Omental fat pad (tissue), 4 donors: ENCODE results near the gene NAB2. TPM values are rescaled to one million over a fixed set of nuclear protein-coding genes. Genes with fewer than 3 reads are reported as not detected.

Source experiments
- ATAC-seq: fragments of 150-250 bp; one replicate; pipeline ENCODE4 v1.9.1; 2016; ENCODE audit warnings: mild to moderate bottlenecking, moderate library complexity; ENCODE audit not compliant: low FRiP score
- DNase-seq: peaks from one replicate; pipeline ENCODE4 v3.0.0-alpha.2; 2019; ENCODE audit warnings: low spot score
- total RNA-seq, 4 donors: library from RNA; depleted of rRNA; stranded (reverse); fragments of >200 nt; gene quantifications; one replicate each; pipeline ENCODE4 v1.1.0, GENCODE V29; 2016
- TF ChIP-seq, protein P1 (sequence below), 3 donors: fragments of 450-650 bp; IDR thresholded peaks; one replicate each; pipeline ENCODE4 v1.5.1; 2016 to 2017; ENCODE audit warnings: antibody characterized with exemption in 3 of 3, mild to moderate bottlenecking in 3 of 3, moderate library complexity in 2 of 3

Gene NAB2
- total RNA-seq, 4 donors from 2014 or later: 15.1 to 24.7 (median 18.1) TPM

- TF ChIP-seq, protein P1, sequence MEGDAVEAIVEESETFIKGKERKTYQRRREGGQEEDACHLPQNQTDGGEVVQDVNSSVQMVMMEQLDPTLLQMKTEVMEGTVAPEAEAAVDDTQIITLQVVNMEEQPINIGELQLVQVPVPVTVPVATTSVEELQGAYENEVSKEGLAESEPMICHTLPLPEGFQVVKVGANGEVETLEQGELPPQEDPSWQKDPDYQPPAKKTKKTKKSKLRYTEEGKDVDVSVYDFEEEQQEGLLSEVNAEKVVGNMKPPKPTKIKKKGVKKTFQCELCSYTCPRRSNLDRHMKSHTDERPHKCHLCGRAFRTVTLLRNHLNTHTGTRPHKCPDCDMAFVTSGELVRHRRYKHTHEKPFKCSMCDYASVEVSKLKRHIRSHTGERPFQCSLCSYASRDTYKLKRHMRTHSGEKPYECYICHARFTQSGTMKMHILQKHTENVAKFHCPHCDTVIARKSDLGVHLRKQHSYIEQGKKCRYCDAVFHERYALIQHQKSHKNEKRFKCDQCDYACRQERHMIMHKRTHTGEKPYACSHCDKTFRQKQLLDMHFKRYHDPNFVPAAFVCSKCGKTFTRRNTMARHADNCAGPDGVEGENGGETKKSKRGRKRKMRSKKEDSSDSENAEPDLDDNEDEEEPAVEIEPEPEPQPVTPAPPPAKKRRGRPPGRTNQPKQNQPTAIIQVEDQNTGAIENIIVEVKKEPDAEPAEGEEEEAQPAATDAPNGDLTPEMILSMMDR (IDR thresholded peaks at IDR 0.05): no peak
- ATAC-seq (no peak), DNase-seq (no peak)
These were observed 20.5 kb downstream of the NAB2 start for GRCh38 chr12:57109207-57110103.

DNA sequence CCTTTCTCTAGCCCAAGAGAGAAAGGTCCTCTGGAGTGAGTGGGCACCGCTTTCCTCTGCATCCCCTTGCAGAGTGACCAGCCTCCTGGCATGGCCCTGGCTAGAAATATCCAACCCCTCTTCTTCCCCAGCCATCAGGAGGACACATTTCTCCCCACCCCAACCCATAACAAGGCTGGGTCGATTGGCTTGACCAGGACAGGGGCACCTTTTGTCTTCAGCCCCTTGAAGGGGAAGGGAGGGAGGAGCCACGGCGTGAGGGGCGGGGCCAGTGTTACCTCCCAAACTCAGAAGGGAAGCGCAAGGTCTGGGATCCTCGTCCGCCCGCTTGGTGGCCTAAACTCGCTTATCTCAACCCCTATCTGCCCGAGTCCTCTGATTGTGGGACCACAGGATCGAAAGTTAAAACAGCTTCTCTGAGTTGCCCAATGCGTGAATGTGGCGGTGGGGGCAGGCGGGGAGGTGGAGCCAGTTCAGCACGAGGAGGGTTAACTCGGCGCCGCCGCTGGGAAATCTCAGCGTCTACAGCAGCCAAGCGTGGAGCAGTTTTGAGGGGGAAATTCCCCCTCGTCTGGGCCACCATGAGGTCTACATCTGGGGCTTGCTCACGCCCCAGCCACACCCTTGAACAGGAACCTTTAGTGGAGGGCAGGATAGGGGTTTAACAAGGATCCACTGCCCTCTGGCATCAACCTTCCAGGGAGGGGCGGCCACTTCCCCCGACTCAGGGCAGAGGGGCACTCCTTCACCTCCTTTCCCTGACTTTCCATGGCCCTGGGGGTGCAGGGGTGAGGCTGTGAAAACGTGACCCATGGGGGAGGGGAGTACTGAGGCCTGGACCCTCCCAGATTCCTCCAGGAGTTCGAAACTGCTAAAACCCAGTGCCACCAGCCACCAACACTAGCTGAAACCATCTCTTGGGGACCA, 21.5 kb downstream of the NAB2 start:
- no peak for DNase-seq
- ATAC-seq: peak; percentile 24
- TF ChIP-seq, protein P1 (IDR thresholded peaks at IDR 0.05): no peak

GRCh38 chr12:57111031-57111734, 22.3 kb downstream of the NAB2 start, which contains the start of gene STAT6:
Gene STAT6, minus strand, starts transcription at chr12:57111362. Its CDS starts 3,084 bp downstream, at chr12:57108278.
- TF ChIP-seq, protein P1 (IDR thresholded peaks at IDR 0.05): no peak
- DNase-seq: peak; percentile 62
- peak; percentile 50 for ATAC-seq

DNA sequence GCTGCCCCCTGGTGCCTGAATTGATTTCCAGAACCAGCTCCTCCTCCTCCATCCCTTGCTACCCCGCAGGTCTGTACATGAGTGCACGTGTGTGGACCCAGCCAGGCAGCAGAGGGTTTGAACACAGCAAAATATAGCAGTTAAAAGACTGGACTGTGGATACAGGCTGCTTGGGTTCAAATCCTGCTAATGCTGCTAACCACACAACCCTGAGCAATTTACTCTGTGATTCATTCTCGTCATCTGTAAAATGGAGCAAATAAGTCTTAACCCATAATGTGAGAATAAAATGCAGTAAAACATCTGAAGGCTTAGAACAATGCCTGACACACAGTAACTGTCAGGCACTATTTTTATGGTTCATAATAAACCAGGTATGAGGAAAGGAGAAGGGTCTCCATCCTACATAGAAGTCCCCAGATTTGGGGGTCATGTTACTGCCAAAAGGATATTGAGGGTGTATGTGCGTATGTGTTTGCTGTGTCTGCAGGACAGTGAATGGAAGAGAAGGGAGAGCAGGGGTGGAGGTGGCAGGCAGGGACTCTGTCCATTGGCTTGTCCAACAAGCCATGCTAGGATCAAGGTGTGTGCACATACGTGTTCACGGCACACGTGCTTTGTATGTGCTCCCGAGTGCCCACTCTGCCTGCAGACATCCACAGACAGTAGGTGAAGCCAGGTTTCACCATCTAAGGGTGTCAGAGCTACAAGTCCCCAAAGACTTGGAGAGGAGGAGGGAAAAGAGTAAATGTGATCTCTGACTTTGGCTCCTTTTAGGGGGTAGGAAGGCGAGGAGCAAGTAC, 23.8 kb downstream of the NAB2 start:
- ATAC-seq (no peak), DNase-seq (no peak)
- TF ChIP-seq, protein P1 (IDR thresholded peaks at IDR 0.05): no peak

DNA sequence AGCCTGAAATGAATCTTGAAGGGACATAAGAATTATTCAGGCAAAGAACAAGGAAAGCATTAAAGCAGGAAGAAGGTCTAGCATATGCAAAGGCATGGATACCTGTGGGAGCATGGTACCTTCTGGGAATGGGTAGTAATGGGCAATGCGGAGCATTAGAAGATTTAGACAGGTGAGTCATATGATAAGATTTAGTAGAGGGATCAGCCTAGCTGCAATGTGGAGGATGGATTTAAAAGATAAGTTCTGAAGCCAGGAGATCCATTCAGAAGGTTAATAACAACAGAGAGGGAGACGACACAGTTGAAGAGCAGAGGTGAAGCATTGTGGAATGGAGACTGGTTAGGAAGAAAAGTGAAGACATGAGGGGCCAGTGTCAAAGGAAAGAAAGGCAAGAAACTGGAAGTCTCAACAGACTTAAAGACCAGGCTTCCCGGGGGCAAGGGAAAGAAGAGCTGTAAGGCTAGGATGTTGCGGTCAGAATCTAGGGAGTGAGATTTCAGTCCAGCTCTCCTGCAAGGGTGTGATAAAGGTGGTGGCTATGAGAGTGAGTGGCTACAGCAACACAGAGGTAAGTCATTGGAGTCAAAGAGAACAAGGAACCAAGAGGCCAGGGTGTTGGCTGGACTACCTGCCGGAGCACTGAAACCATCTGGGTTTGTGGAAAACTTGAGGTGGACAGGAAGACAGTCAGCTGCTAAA, 27.8 kb downstream of the NAB2 start:
- TF ChIP-seq, protein P1 (IDR thresholded peaks at IDR 0.05): no peak
- DNase-seq (no peak), ATAC-seq (no peak)
